HG02588 (cell line): ENCODE measurements around the gene ADD3.

Source experiments
- ATAC-seq: cut with Tn5 transposase; IDR thresholded peaks from one replicate; pipeline ENCODE4 v1.9.1; 2021; ENCODE audit warnings: mild to moderate bottlenecking, moderate library complexity; ENCODE audit not compliant: unreplicated experiment

ADD3 gene

GRCh38 chr10:110171032-110171431 is 163.2 kb downstream of the ADD3 start:
- no peak for ATAC-seq

GRCh38 chr10:110172155-110172554 is 164.4 kb downstream of the ADD3 start:
- no peak for ATAC-seq

GRCh38 chr10:110174201-110174600 is 166.4 kb downstream of the ADD3 start:
- ATAC-seq, result no peak

GRCh38 chr10:110174816-110175215 is 167.0 kb downstream of the ADD3 start:
- no peak for ATAC-seq

- no peak for ATAC-seq
These were observed 167.6 kb downstream of the ADD3 start for GRCh38 chr10:110175406-110175805.

- ATAC-seq, result no peak
These were observed 168.6 kb downstream of the ADD3 start for GRCh38 chr10:110176141-110177030.

GRCh38 chr10:110179220-110179619 is 171.4 kb downstream of the ADD3 start:
- no peak for ATAC-seq

GRCh38 chr10:110181451-110181850 is 173.7 kb downstream of the ADD3 start:
- ATAC-seq, result no peak

- ATAC-seq, result no peak
These were observed 174.1 kb downstream of the ADD3 start for GRCh38 chr10:110181911-110182310.

- ATAC-seq, result no peak
These were observed 176.6 kb downstream of the ADD3 start for GRCh38 chr10:110184398-110184797.
